Measurements from ENCODE around the gene KIF6.

The KIF6 gene

DNA sequence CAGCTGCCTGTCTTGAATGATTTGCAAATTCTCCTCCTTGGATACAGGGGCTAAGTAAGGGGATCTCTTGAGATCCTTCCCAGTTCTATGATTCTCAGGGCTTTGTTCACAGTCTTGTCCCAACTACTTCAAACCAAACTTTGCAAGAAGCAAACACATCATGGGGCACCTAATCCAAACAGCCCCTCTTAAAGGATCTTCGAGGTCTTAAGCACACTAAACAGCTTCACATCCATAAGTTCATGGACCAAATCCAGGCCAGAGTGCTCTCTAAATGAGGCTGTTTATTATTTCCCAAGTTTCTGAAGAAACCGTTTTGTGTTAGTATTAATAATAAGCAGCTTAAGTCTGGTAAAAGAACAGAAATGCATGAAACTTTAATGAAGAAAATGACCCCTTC is 75.2 kb downstream of the KIF6 start (continued):
- TF ChIP-seq ZSCAN30 (tag by site-specific recombination; IDR thresholded peaks at IDR 0.05): no peak

- TF ChIP-seq ZNF560 (tag by site-specific recombination; IDR thresholded peaks at IDR 0.05; ENCODE audit: borderline replicate concordance) (no peak), GLIS2 (tag by site-specific recombination; IDR thresholded peaks at IDR 0.05) (no peak), ZNF785 (tag by site-specific recombination; IDR thresholded peaks at IDR 0.05) (no peak), ZNF610 (tag by site-specific recombination; IDR thresholded peaks at IDR 0.05; ENCODE audit: borderline replicate concordance) (no peak)
- H3K4me3 ChIP-seq (ENCODE audit: low read depth, low read length): no peak overlapping the region
- no peaks in the 10 kb centered on the region for H3K9me3 ChIP-seq (ENCODE audit: control insufficient read depth, insufficient read depth, low read depth, low read length)
- no peaks in the 10 kb centered on the region for H3K36me3 ChIP-seq (ENCODE audit: control insufficient read depth in 2 of 2, insufficient read depth in 1 of 2, low read length in 2 of 2)
- H3K27ac ChIP-seq (ENCODE audit: extremely low read depth, low read depth, low read length): no peak overlapping the region
- ChIA-PET POLR2A (no interaction called here), CTCF (interaction anchor here (0.6 to 0.8 kb wide), 3 partner anchors 20 to 257 kb away, joined by 3 to 4 read pairs (median 3); no protein-coding TSS in a partner anchor)
- no peaks in the 10 kb centered on the region for H3K4me1 ChIP-seq (ENCODE audit: control insufficient read depth, insufficient read depth, low read length)
Measured at GRCh38 chr6:39646751-39647420, 78.3 kb downstream of the KIF6 start.

DNA sequence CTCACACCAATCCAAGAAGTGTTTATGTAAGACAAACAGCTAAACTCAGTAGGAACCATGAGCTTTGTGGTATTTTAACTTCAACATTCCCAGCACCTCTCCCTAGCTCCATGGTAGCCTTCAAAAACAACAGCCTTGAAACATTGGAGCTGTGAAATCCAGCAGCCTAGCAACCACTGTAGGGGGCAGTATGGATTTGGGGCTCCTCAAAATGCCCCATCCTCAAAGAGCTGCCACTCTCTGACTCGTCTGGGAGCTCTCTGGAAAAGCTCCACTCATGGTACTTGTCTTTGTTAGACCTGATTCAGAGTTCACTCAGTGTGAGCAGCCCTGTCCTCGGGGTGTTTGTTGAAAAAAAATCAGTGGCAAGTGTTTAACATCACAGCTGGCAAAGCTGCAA is 82.9 kb downstream of the KIF6 start:
- no peak overlapping the region for H3K4me3 ChIP-seq (ENCODE audit: low read depth, low read length)
- CTCF ChIA-PET: interaction anchor here (0.8 kb wide), 1 partner anchor 178 kb away, joined by 3 read pairs; no protein-coding TSS in a partner anchor
- POLR2A ChIA-PET: no interaction called here
- H3K27ac ChIP-seq (ENCODE audit: extremely low read depth, low read depth, low read length): no peak overlapping the region
- no peaks in the 10 kb centered on the region for H3K36me3 ChIP-seq (ENCODE audit: control insufficient read depth in 2 of 2, insufficient read depth in 1 of 2, low read length in 2 of 2)
- H3K4me1 ChIP-seq (ENCODE audit: control insufficient read depth, insufficient read depth, low read length): no peaks in the 10 kb centered on the region
- no peaks in the 10 kb centered on the region for H3K9me3 ChIP-seq (ENCODE audit: control insufficient read depth, insufficient read depth, low read depth, low read length)
- TF ChIP-seq ZFHX2 (tag by site-specific recombination; conservative IDR thresholded peaks at IDR 0.05): no peak
- no peak for TF ChIP-seq ZNF623 (tag by site-specific recombination; IDR thresholded peaks at IDR 0.05)
- TF ChIP-seq ZNF274 (IDR thresholded peaks at IDR 0.05; ENCODE audit: low read length): no peak
- no peak for TF ChIP-seq ZNF274 (tag by site-specific recombination; IDR thresholded peaks at IDR 0.05; ENCODE audit: borderline replicate concordance)
- no peak for TF ChIP-seq ZNF146 (tag by site-specific recombination; IDR thresholded peaks at IDR 0.05)
- no peak for TF ChIP-seq ZNF626 (tag by site-specific recombination; IDR thresholded peaks at IDR 0.05)
- TF ChIP-seq ZNF837 (tag by site-specific recombination; IDR thresholded peaks at IDR 0.05): no peak
- no peak for TF ChIP-seq SALL2 (tag by site-specific recombination; IDR thresholded peaks at IDR 0.05; ENCODE audit: borderline replicate concordance)
- TF ChIP-seq ZNF777 (tag by site-specific recombination; IDR thresholded peaks at IDR 0.05; ENCODE audit: borderline replicate concordance): no peak
- no peak for TF ChIP-seq ZSCAN30 (tag by site-specific recombination; IDR thresholded peaks at IDR 0.05)
- TF ChIP-seq ZSCAN23 (tag by site-specific recombination; IDR thresholded peaks at IDR 0.05): no peak
- no peak for TF ChIP-seq ZNF558 (tag by site-specific recombination; IDR thresholded peaks at IDR 0.05)
- TF ChIP-seq TSHZ1 (tag by site-specific recombination; IDR thresholded peaks at IDR 0.05; ENCODE audit: borderline replicate concordance): no peak
- no peak for TF ChIP-seq ZNF514 (tag by site-specific recombination; IDR thresholded peaks at IDR 0.05)
- TF ChIP-seq ZNF354C (tag by site-specific recombination; IDR thresholded peaks at IDR 0.05; ENCODE audit: borderline replicate concordance, low read depth): no peak
- no peak for TF ChIP-seq KLF16 (tag by site-specific recombination; IDR thresholded peaks at IDR 0.05)
- TF ChIP-seq KLF1 (tag by site-specific recombination; IDR thresholded peaks at IDR 0.05): no peak
- no peak for TF ChIP-seq YY1 (tag by site-specific recombination; IDR thresholded peaks at IDR 0.05)
